ENCODE measurements around the gene AJUBA. TPM values are rescaled to one million over a fixed set of nuclear protein-coding genes. Genes with fewer than 3 reads are reported as not detected.

The AJUBA gene
- total RNA-seq, 1 experiment from 2014 or later = 28.8 TPM

DNA sequence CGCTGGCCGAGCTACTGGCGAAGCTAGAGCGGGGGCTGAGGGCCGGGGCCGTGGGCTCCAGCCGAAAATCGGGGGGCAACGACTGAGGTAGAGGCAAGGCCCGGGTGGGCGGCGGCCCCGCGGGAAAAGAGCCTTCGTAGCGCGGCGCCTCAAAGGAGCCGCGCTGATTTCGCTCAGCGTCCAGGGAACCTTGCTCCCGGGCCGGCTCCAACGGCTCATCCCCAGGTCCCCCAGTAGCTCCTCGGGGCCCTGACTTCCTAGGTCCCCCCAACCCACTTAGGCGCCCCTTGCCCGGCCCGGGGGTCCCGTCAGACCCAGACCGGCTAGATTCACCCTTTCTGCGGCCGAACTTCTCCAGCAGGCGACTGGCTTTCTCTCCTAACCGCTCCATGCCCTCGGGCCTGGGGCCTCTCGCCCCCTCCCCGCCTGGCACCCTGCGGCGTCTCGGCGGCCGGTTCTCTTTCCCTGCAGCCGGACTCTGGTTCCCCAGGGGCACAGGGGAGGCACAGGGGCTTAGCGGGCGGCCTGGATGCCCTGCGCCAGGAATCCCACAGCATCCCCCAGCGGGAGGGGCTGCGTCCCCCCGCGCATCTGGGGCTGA, 375 bp downstream of the AJUBA start:
- POLR2A ChIA-PET = interaction anchor here (0.6 to 2.6 kb wide), 13 partner anchors 9 to 100 kb away, joined by 3 to 23 read pairs (median 4); partner anchors contain the start of genes HAUS4, PRMT5 and PSMB5
- no peak for TF ChIP-seq ATF1 (CRISPR knock-in tag; IDR thresholded peaks at IDR 0.05)
- TF ChIP-seq, protein P1, sequence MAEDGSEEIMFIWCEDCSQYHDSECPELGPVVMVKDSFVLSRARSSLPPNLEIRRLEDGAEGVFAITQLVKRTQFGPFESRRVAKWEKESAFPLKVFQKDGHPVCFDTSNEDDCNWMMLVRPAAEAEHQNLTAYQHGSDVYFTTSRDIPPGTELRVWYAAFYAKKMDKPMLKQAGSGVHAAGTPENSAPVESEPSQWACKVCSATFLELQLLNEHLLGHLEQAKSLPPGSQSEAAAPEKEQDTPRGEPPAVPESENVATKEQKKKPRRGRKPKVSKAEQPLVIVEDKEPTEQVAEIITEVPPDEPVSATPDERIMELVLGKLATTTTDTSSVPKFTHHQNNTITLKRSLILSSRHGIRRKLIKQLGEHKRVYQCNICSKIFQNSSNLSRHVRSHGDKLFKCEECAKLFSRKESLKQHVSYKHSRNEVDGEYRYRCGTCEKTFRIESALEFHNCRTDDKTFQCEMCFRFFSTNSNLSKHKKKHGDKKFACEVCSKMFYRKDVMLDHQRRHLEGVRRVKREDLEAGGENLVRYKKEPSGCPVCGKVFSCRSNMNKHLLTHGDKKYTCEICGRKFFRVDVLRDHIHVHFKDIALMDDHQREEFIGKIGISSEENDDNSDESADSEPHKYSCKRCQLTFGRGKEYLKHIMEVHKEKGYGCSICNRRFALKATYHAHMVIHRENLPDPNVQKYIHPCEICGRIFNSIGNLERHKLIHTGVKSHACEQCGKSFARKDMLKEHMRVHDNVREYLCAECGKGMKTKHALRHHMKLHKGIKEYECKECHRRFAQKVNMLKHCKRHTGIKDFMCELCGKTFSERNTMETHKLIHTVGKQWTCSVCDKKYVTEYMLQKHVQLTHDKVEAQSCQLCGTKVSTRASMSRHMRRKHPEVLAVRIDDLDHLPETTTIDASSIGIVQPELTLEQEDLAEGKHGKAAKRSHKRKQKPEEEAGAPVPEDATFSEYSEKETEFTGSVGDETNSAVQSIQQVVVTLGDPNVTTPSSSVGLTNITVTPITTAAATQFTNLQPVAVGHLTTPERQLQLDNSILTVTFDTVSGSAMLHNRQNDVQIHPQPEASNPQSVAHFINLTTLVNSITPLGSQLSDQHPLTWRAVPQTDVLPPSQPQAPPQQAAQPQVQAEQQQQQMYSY (CRISPR knock-in tag; IDR thresholded peaks at IDR 0.05) = no peak
- TF ChIP-seq, protein P2, sequence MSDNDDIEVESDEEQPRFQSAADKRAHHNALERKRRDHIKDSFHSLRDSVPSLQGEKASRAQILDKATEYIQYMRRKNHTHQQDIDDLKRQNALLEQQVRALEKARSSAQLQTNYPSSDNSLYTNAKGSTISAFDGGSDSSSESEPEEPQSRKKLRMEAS (CRISPR knock-in tag; IDR thresholded peaks at IDR 0.05) = no peak
- TF ChIP-seq, protein P3, sequence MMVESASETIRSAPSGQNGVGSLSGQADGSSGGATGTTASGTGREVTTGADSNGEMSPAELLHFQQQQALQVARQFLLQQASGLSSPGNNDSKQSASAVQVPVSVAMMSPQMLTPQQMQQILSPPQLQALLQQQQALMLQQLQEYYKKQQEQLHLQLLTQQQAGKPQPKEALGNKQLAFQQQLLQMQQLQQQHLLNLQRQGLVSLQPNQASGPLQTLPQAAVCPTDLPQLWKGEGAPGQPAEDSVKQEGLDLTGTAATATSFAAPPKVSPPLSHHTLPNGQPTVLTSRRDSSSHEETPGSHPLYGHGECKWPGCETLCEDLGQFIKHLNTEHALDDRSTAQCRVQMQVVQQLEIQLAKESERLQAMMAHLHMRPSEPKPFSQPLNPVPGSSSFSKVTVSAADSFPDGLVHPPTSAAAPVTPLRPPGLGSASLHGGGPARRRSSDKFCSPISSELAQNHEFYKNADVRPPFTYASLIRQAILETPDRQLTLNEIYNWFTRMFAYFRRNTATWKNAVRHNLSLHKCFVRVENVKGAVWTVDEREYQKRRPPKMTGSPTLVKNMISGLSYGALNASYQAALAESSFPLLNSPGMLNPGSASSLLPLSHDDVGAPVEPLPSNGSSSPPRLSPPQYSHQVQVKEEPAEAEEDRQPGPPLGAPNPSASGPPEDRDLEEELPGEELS (CRISPR knock-in tag; IDR thresholded peaks at IDR 0.05) = 0 out of 2 replicates have a peak, but pooled peaks have one; percentile 1
- no peak for TF ChIP-seq MXD4 (CRISPR knock-in tag; IDR thresholded peaks at IDR 0.05; ENCODE audit: borderline replicate concordance)
- peak; percentile 25; the same call in 1 of the 2 replicates for TF ChIP-seq ZNF423 (CRISPR knock-in tag; IDR thresholded peaks at IDR 0.05)
- TF ChIP-seq JUN (CRISPR knock-in tag; IDR thresholded peaks at IDR 0.05) = peak; percentile 54; the same call in 1 of the 2 replicates
- peaks cover 39% of the 10 kb centered on the region for H3K4me1 Mint-ChIP-seq
- H3K4me3 Mint-ChIP-seq = no peak overlapping the region
- H3K27me3 Mint-ChIP-seq (ENCODE audit: low read depth) = no peaks in the 10 kb centered on the region; the same call in none of the 2 replicates
- DNase-seq (ENCODE audit: low spot score) = peak; percentile 59
- CTCF ChIA-PET = interaction anchor here (0.5 to 3.7 kb wide), 19 partner anchors 10 to 159 kb away, joined by 3 to 50 read pairs (median 9); partner anchors contain the start of genes ACIN1, C14orf119, CDH24 and HAUS4
- no peak overlapping the region for H3K27ac Mint-ChIP-seq
- peaks cover 19% of the 10 kb centered on the region for H3K36me3 Mint-ChIP-seq
- ATAC-seq = no peak
- H3K9me3 Mint-ChIP-seq = peaks cover 6% of the 10 kb centered on the region

DNA sequence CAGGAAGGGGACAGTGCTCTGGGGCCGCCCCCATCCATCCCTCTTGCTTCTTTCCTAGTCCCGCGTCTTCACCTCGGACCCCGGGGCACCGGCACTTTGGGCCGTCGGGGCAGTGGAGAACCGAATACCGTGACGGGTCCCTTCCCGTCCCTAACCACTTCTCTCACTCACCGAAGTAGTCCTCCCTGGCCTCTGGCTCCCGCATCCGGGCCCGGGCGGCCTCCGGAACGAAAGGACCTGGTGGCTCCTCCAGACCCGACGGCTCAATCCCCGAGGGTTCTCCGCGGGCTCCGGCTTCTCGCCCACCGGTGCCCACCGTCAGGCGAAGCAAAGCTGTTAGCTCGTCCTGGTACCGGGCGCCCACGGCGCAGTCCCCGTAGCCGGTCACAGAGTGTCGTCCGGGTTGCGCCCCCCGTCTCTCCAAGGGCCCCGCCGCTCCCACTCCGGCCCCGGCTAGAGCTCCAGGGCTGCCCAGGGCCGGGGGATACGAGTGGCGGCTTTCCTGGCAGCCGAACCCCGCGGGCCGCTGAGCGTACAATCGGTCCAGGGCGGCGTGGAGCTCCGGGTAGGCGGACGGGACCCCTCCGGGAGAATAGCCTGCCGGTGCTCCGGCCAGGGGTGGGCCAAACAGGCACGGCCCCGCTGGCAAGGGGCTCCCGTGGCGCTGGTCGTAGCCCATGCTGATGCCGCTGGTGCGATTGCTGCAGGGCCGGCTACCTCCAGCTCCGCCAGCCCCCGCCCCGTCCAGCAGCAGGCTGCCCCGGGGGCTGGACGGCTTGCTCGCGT, 1.1 kb downstream of the AJUBA start:
- CTCF ChIA-PET = interaction anchor here (0.8 to 3.7 kb wide), 14 partner anchors 9 to 159 kb away, joined by 3 to 50 read pairs (median 14); partner anchors contain the start of genes ACIN1, C14orf119, CDH24 and PRMT5
- POLR2A ChIA-PET = interaction anchor here (0.6 to 2.6 kb wide), 9 partner anchors 8 to 101 kb away, joined by 3 to 23 read pairs (median 4); partner anchors contain the start of genes HAUS4, PRMT5 and PSMB5
- ATAC-seq (peak; percentile 0; the same call in 1 of the 2 replicates), DNase-seq (ENCODE audit: low spot score) (peak; percentile 40)
- Mint-ChIP-seq H3K9me3 (peaks cover 6% of the 10 kb centered on the region), H3K4me3 (no peak overlapping the region; the same call in none of the 2 replicates), H3K27me3 (ENCODE audit: low read depth) (no peaks in the 10 kb centered on the region; the same call in none of the 2 replicates), H3K36me3 (peaks cover 25% of the 10 kb centered on the region), H3K27ac (no peak overlapping the region), H3K4me1 (peaks cover 46% of the 10 kb centered on the region)
- TF ChIP-seq, protein P4, sequence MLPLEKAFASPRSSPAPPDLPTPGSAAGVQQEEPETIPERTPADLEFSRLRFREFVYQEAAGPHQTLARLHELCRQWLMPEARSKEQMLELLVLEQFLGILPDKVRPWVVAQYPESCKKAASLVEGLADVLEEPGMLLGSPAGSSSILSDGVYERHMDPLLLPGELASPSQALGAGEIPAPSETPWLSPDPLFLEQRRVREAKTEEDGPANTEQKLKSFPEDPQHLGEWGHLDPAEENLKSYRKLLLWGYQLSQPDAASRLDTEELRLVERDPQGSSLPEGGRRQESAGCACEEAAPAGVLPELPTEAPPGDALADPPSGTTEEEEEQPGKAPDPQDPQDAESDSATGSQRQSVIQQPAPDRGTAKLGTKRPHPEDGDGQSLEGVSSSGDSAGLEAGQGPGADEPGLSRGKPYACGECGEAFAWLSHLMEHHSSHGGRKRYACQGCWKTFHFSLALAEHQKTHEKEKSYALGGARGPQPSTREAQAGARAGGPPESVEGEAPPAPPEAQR (CRISPR knock-in tag; IDR thresholded peaks at IDR 0.05) = no peak
- no peak for TF ChIP-seq ELF4 (CRISPR knock-in tag; IDR thresholded peaks at IDR 0.05; ENCODE audit: low read depth)
- TF ChIP-seq, protein P5, sequence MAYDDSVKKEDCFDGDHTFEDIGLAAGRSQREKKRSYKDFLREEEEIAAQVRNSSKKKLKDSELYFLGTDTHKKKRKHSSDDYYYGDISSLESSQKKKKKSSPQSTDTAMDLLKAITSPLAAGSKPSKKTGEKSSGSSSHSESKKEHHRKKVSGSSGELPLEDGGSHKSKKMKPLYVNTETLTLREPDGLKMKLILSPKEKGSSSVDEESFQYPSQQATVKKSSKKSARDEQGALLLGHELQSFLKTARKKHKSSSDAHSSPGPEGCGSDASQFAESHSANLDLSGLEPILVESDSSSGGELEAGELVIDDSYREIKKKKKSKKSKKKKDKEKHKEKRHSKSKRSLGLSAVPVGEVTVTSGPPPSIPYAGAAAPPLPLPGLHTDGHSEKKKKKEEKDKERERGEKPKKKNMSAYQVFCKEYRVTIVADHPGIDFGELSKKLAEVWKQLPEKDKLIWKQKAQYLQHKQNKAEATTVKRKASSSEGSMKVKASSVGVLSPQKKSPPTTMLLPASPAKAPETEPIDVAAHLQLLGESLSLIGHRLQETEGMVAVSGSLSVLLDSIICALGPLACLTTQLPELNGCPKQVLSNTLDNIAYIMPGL (CRISPR knock-in tag; IDR thresholded peaks at IDR 0.05) = peak; percentile 60
- TF ChIP-seq, protein P6, sequence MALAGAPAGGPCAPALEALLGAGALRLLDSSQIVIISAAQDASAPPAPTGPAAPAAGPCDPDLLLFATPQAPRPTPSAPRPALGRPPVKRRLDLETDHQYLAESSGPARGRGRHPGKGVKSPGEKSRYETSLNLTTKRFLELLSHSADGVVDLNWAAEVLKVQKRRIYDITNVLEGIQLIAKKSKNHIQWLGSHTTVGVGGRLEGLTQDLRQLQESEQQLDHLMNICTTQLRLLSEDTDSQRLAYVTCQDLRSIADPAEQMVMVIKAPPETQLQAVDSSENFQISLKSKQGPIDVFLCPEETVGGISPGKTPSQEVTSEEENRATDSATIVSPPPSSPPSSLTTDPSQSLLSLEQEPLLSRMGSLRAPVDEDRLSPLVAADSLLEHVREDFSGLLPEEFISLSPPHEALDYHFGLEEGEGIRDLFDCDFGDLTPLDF (CRISPR knock-in tag; IDR thresholded peaks at IDR 0.05) = 0 out of 2 replicates have a peak, but pooled peaks have one; percentile 27
- TF ChIP-seq, protein P7, sequence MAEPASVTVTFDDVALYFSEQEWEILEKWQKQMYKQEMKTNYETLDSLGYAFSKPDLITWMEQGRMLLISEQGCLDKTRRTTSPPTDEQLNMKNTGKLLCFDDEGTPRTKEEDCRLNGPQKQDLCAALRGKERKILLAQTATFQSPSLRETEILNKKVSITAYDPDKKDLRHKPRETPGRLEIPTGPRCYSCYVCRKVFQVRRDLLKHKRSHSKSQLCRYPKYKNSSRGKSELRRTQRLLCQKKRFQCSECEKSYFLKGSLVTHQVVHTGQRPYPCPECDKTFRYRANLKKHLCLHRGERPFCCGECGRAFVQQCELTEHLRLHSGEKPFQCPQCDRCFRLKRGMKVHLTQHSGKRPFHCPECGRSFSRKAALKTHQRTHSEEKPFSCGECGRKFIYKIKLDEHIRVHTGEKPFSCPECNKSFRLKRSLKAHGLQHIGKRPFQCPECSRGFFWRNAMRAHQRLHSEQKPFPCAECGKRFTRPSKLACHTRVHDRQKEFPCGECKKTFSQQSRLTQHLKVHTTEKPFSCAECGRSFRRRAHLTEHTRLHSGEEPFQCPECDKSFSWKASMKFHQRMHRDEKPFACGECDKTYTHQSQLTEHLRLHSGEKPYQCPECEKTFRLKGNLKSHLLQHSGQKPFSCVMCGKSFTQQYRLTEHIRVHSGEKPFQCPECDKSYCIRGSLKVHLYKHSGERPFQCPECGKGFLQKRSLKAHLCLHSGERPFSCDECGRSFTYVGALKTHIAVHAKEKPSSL (CRISPR knock-in tag; conservative IDR thresholded peaks at IDR 0.05) = no peak
- peak; percentile 29 for TF ChIP-seq GABPB1 (CRISPR knock-in tag; IDR thresholded peaks at IDR 0.05)
- TF ChIP-seq, protein P8, sequence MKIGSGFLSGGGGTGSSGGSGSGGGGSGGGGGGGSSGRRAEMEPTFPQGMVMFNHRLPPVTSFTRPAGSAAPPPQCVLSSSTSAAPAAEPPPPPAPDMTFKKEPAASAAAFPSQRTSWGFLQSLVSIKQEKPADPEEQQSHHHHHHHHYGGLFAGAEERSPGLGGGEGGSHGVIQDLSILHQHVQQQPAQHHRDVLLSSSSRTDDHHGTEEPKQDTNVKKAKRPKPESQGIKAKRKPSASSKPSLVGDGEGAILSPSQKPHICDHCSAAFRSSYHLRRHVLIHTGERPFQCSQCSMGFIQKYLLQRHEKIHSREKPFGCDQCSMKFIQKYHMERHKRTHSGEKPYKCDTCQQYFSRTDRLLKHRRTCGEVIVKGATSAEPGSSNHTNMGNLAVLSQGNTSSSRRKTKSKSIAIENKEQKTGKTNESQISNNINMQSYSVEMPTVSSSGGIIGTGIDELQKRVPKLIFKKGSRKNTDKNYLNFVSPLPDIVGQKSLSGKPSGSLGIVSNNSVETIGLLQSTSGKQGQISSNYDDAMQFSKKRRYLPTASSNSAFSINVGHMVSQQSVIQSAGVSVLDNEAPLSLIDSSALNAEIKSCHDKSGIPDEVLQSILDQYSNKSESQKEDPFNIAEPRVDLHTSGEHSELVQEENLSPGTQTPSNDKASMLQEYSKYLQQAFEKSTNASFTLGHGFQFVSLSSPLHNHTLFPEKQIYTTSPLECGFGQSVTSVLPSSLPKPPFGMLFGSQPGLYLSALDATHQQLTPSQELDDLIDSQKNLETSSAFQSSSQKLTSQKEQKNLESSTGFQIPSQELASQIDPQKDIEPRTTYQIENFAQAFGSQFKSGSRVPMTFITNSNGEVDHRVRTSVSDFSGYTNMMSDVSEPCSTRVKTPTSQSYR (CRISPR knock-in tag; IDR thresholded peaks at IDR 0.05) = 0 out of 2 replicates have a peak, but pooled peaks have one; percentile 52

All from WTC11 (cell line).